GM13977 (cell line): Measurements from ENCODE around the gene SIGLEC9.

Experiments
- DNase-seq: peaks from one replicate; pipeline ENCODE4 v3.0.0; 2012; ENCODE audit warnings: low spot score
- CTCF ChIP-seq: IDR thresholded peaks from 2 replicates; pipeline ENCODE4 v1.5.1; 2012; ENCODE audit warnings: mild to moderate bottlenecking, control low read depth; ENCODE audit not compliant: insufficient read depth; ENCODE audit errors: extremely low read depth, missing control alignments
- in situ Hi-C: fragments of 300-500 bp; cut with MboI; formaldehyde crosslinking; loops from one replicate; pipeline ENCODE4 v1.12.0; 2022; ENCODE audit warnings: low sequenced_read_pairs, low pct_unique_long_range_greater_than_20kb, mixed read lengths, inconsistent platforms; ENCODE audit not compliant: unreplicated experiment

Gene SIGLEC9

GRCh38 chr19:51100601-51101000, 24.1 kb upstream of the SIGLEC9 start:
- TF ChIP-seq CTCF: no peak
- in situ Hi-C loops: no loop called here
- no peak for DNase-seq

GRCh38 chr19:51101171-51101865, 23.4 kb upstream of the SIGLEC9 start:
- no peak for DNase-seq
- no peak for TF ChIP-seq CTCF
- in situ Hi-C loops: no loop called here

GRCh38 chr19:51102991-51103390, 21.7 kb upstream of the SIGLEC9 start:
- no peak for DNase-seq
- in situ Hi-C loops: no loop called here
- no peak for TF ChIP-seq CTCF

- in situ Hi-C loops: no loop called here
- TF ChIP-seq CTCF: no peak
- DNase-seq: no peak
Observed at GRCh38 chr19:51103926-51104341, 20.8 kb upstream of the SIGLEC9 start.

- in situ Hi-C loops: no loop called here
- no peak for DNase-seq
- TF ChIP-seq CTCF: no peak
Observed at GRCh38 chr19:51107406-51108065, 17.2 kb upstream of the SIGLEC9 start.

- no peak for TF ChIP-seq CTCF
- in situ Hi-C loops: no loop called here
- peak; percentile 97 for DNase-seq
Observed at GRCh38 chr19:51108066-51108804, 16.5 kb upstream of the SIGLEC9 start, which contains the start of gene CTU1. Gene CTU1 (minus strand): TSS chr19:51108409. CDS start chr19:51104569, 3,840 bp downstream.
